ENCODE measurements around the gene GRM1. TPM values are rescaled to one million over a fixed set of nuclear protein-coding genes. Genes with fewer than 3 reads are reported as not detected.

GRM1 gene
- 0.02 to 0.08 TPM (median 0.03 TPM) in 3 of 5 replicates, not detected in the others for total RNA-seq (2022; extraction: Qiagen RNA extraction; ENCODE audit: low read depth)

GRCh38 chr6:146028851-146029572 is at the start of gene GRM1:
TSS of gene GRM1 (plus strand) at chr6:146029062. CDS start at chr6:146029518, 456 bp downstream.

Other genes starting within 250 kb of the GRM1 start
- gene FBXO30, start 214.3 kb upstream of the GRM1 start, total RNA-seq (2022; extraction: Qiagen RNA extraction; ENCODE audit: low read depth), result 5.8 to 7.5 TPM (median 6.6 TPM) in 5 replicates
- 2.9 to 4.3 TPM (median 3.7 TPM) in 5 replicates for gene SHPRH, start 64.7 kb upstream of the GRM1 start, total RNA-seq (2022; extraction: Qiagen RNA extraction; ENCODE audit: low read depth)

Data from A549 treated with CpdA at 1 μM for 4 hours (cell line).